Activated naive CD4-positive, alpha-beta T cell treated with anti-CD3 and anti-CD28 coated beads, Interleukin-2, amount 50 U/mL, for 72 hours (primary cell): Measurements from ENCODE around the gene TNNT2. TPM values are rescaled to one million over a fixed set of nuclear protein-coding genes. Genes with fewer than 3 reads are reported as not detected.

Experiments used
- ATAC-seq, 2 donors: fragments of 150-1000 bp; cut with Tn5 transposase; 2 replicates each; pipeline ENCODE4 v1.10.0; 2021; ENCODE audit warnings: mild to moderate bottlenecking in 2 of 2, moderate library complexity in 2 of 2
- DNase-seq, 2 donors: peaks; one replicate each; pipeline ENCODE4 v3.0.0; 2021 to 2022; ENCODE audit warnings: low spot score in 2 of 2
- H3K27ac Mint-ChIP-seq, 2 donors: one replicate each; pipeline ENCODE4 v1.8.0; 2022; ENCODE audit warnings: mild to moderate bottlenecking in 2 of 2, mixed read lengths in 2 of 2
- H3K36me3 Mint-ChIP-seq, 2 donors: one replicate each; pipeline ENCODE4 v1.8.0; 2022; ENCODE audit warnings: mixed read lengths in 2 of 2
- H3K9me3 Mint-ChIP-seq, 2 donors: one replicate each; pipeline ENCODE4 v1.8.0; 2022; ENCODE audit warnings: mixed read lengths in 2 of 2
- total RNA-seq, 2 donors: library from RNA; stranded (reverse); gene quantifications; one replicate each; pipeline ENCODE4 v1.2.3, GENCODE V29; 2022

The TNNT2 gene
- total RNA-seq, 2 donors from 2014 or later: not detected

GRCh38 chr1:201321826-201322390 lies 55.6 kb downstream of the TNNT2 start:
- no peaks in the 10 kb centered on the region for H3K9me3 Mint-ChIP-seq
- ATAC-seq: no peak
- H3K27ac Mint-ChIP-seq: no peak overlapping the region
- no peaks in the 10 kb centered on the region for H3K36me3 Mint-ChIP-seq
- no peak for DNase-seq

GRCh38 chr1:201320168-201320788 lies 57.2 kb downstream of the TNNT2 start:
- no peak overlapping the region for H3K27ac Mint-ChIP-seq
- H3K9me3 Mint-ChIP-seq: no peaks in the 10 kb centered on the region
- DNase-seq (no peak), ATAC-seq (no peak)
- no peaks in the 10 kb centered on the region for H3K36me3 Mint-ChIP-seq

GRCh38 chr1:201319631-201320030 lies 57.8 kb downstream of the TNNT2 start:
- no peak for ATAC-seq

GRCh38 chr1:201318504-201319340 lies 58.8 kb downstream of the TNNT2 start:
- Mint-ChIP-seq H3K9me3 (no peaks in the 10 kb centered on the region), H3K36me3 (no peaks in the 10 kb centered on the region), H3K27ac (no peak overlapping the region)
- no peak for ATAC-seq
- no peak for DNase-seq

More at GRCh38 chr1:201319631-201320030, 57.8 kb downstream of the TNNT2 start:
- no peak for DNase-seq
- no peak overlapping the region for H3K27ac Mint-ChIP-seq
- H3K36me3 Mint-ChIP-seq: no peaks in the 10 kb centered on the region
- no peaks in the 10 kb centered on the region for H3K9me3 Mint-ChIP-seq

GRCh38 chr1:201317551-201317950 lies 59.9 kb downstream of the TNNT2 start:
- DNase-seq: no peak
- H3K27ac Mint-ChIP-seq: no peak overlapping the region
- H3K9me3 Mint-ChIP-seq: no peaks in the 10 kb centered on the region
- no peaks in the 10 kb centered on the region for H3K36me3 Mint-ChIP-seq
- no peak for ATAC-seq

- H3K36me3 Mint-ChIP-seq: no peaks in the 10 kb centered on the region
- ATAC-seq (no peak), DNase-seq (no peak)
- no peaks in the 10 kb centered on the region for H3K9me3 Mint-ChIP-seq
- H3K27ac Mint-ChIP-seq: no peak overlapping the region
These were observed 60.9 kb downstream of the TNNT2 start for GRCh38 chr1:201316556-201316955.

GRCh38 chr1:201313086-201313485 lies 64.4 kb downstream of the TNNT2 start:
- DNase-seq (no peak), ATAC-seq (no peak)
- Mint-ChIP-seq H3K27ac (no peak overlapping the region), H3K36me3 (no peaks in the 10 kb centered on the region), H3K9me3 (no peaks in the 10 kb centered on the region)

GRCh38 chr1:201312298-201312697 lies 65.2 kb downstream of the TNNT2 start:
- Mint-ChIP-seq H3K9me3 (no peaks in the 10 kb centered on the region), H3K36me3 (no peaks in the 10 kb centered on the region), H3K27ac (no peak overlapping the region)
- DNase-seq (no peak), ATAC-seq (no peak)

- peak; percentile 43 to 85 for ATAC-seq
- no peaks in the 10 kb centered on the region for H3K9me3 Mint-ChIP-seq
- no peak for DNase-seq
- H3K27ac Mint-ChIP-seq: no peak overlapping the region
- no peaks in the 10 kb centered on the region for H3K36me3 Mint-ChIP-seq
These were observed 66.0 kb downstream of the TNNT2 start for GRCh38 chr1:201311356-201312011.

- H3K9me3 Mint-ChIP-seq: no peaks in the 10 kb centered on the region
- DNase-seq (no peak), ATAC-seq (peak in 1 of 2 donors; percentile 2)
- no peaks in the 10 kb centered on the region for H3K36me3 Mint-ChIP-seq
- no peak overlapping the region for H3K27ac Mint-ChIP-seq
These were observed 66.5 kb downstream of the TNNT2 start for GRCh38 chr1:201310986-201311355.

- no peaks in the 10 kb centered on the region for H3K9me3 Mint-ChIP-seq
- DNase-seq: no peak
- H3K27ac Mint-ChIP-seq: no peak overlapping the region
- H3K36me3 Mint-ChIP-seq: no peaks in the 10 kb centered on the region
- ATAC-seq: no peak
These were observed 67.1 kb downstream of the TNNT2 start for GRCh38 chr1:201310251-201310985.

- ATAC-seq (no peak), DNase-seq (no peak)
- Mint-ChIP-seq H3K27ac (no peak overlapping the region), H3K36me3 (no peaks in the 10 kb centered on the region), H3K9me3 (no peaks in the 10 kb centered on the region)
These were observed 68.1 kb downstream of the TNNT2 start for GRCh38 chr1:201309416-201309815.

Other genes with a start within 250 kb of the TNNT2 start
- gene TMEM9, start 223.2 kb downstream of the TNNT2 start, total RNA-seq: 10 to 100 TPM; 19.0 to 28.1 TPM
- gene IGFN1, start 186.9 kb downstream of the TNNT2 start, total RNA-seq: not detected
- gene PKP1, start 94.2 kb downstream of the TNNT2 start, total RNA-seq: not detected
- gene LAD1, start 21.6 kb upstream of the TNNT2 start, total RNA-seq: not detected
- gene TNNI1, start 44.0 kb upstream of the TNNT2 start, total RNA-seq: not detected
- 10 to 100 TPM in 1 of 2 donors, 1 to 10 TPM in 1; 5.7 to 13.0 TPM for gene PHLDA3, start 91.5 kb upstream of the TNNT2 start, total RNA-seq
- 10 to 100 TPM; 13.2 to 57.6 TPM for gene CSRP1, start 129.4 kb upstream of the TNNT2 start, total RNA-seq
- gene NAV1, start 161.4 kb upstream of the TNNT2 start, total RNA-seq: 1 to 10 TPM in 1 of 2 donors, under 1 TPM in 1; 0.48 to 3.1 TPM